ENCODE data around the gene PITPNM2.
"Not testable (repeated sequence)": the region's sequence is repeated elsewhere in the genome, so short reads cannot be mapped to it uniquely, and the experiment has no call there.

PITPNM2 gene

DNA sequence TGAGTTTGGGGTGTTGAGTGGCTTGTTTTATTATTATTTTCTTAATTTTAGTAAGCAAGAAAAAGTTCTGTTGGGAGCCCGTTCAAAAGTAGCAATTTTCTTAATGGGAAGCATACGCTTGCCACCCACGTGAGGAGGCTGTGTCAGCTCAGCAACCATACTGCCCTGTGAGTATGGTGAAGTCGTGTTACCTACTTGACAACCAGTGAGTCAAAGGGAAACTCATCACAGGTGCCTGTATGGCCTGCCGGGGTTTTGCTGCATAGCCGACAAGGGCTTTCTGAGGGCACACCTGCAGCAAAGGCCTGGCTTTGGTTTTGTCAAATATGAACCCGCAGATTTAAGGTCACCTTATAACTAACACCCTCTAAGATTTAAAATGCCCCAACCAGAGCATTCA is 31.1 kb downstream of the PITPNM2 start:
- DNase-seq = no peak

DNA sequence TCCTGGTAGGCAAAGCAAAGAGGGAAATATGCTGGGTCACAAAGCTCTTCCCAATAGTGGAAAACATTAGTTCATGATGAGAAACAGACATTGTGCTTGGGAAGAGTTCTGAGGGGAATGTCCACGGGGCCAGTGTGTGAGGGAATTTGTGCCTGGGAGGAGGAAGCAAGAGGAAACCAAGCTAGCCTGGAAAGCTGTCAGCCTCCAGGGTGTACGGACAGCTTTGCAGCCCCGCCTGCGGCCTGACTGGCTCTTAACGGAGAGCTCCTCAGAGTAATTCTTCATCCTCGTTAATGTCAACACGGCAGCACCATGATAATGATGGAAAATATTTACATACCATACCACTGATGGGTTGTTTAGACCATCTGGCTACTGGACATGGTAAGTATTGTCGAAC is 32.4 kb downstream of the PITPNM2 start:
- DNase-seq = no peak

DNA sequence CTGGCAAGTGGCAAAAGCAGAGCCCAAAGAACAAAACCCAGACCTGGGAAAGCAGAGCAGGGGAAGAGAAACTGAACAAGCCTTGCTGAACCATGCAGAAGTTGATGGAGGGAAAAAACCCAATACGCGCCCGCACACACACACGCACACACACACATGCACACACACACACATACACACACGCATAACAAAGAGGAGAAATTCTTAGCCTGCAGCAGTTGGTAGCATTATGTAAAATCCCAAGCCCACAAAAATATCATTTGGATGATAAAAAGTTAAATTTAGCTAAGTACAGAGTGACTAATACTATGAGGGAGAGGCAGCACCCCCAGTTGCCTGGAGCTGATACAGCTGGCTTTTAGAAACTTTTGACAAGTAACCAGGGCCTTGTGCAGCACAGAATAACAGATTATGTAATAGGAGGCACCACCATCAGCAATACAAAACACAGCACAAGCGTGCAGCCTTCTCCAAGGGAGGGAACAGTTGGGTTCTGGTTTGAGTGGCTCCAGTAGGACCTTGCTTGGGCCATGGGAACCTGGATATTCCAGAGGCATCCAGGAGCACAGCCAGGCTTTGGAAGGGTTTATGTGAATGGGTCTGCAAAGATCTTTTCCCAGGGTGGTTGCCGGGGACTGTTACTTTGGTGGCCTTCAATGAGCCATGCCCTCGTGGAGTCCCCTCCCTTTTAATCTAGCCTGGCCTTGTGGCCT is 35.3 kb downstream of the PITPNM2 start:
- no peak for DNase-seq

DNA sequence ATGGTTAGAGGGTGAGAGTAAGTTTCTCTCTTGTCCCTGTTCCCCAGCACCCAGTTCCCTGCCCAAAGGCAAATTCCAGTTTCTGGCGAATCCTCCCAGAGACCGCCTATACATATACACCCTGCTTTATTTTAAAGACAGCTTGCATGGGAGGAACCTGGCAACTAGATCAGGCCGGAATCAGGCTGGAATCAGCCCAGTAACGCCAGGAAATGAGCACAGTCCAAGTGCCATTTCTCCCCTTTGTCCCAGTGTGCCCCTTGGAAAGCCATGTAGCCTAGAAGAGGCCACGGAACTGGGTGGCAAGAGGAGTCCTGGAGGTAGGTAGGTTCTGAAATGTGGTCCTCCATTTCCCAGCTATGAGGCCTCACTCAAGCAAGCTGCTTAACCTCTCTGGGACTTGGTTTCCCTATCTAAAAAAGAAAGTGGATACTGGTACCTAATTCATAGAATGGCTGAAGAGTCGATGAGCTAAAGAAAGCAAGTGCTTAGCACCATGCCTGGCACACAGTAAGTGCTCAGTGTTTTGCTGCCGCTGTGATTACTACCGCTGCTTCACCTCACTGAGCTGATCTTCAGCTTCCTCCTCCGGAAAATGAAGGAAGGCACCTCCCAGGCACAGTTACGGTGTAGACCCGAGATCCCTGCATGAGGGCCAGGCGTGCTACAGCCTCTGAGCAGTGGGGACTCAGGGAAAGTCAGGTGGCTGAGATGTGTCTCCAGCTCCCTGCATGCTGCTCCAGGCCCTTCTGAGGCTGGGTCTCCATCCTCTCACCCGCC is 36.4 kb downstream of the PITPNM2 start:
- DNase-seq = no peak

DNA sequence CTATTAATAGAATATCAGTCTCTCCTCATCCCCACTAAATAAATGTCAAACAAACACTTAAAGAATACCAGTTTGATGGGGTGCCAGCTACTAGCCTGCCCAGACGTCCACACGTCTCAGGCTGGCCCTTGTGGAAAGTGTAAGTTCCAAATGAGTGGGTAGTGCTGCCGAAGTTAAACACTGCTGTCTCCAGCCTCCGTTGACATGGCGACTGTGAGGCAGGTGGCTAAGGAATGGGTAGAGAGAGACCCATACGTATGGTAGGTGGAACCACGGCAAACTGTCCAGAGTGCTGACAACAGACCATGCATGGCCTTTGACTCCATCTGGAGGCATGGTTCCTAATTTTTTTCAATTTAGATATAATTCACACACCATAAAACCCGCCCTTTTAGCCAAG is 37.9 kb downstream of the PITPNM2 start:
- DNase-seq = no peak

DNA sequence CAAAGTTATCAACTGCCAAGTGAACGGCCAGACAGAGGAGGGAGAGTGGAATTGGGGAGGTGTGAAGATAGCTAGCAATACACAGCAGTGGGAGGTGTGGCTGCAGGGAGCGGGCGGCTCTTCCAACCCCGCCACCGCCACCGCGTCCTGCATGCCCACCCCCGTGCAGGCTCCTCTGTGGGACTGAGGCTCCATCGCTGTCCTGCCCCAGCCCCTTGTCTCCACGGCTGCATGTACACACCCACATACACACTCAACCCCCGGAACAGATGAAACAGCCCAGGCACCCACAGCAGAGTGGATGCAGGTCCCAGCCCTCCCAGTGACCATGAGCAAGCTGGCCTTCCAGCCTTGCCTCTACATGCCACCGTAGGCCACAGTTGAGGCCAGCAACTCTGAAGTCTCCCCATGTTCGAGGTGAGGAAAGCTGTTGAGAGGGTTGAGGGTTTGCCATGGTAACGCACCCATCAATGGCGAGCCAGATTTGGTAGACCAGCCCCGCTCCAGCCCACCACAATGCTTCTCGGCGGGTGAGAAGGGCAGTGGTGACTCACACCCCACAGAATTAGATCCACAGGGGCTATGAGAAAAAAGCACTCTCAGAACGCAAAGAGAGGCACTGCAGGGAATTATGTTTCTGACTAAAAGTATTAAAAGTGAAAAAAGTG is 39.3 kb downstream of the PITPNM2 start:
- no peak for DNase-seq

DNA sequence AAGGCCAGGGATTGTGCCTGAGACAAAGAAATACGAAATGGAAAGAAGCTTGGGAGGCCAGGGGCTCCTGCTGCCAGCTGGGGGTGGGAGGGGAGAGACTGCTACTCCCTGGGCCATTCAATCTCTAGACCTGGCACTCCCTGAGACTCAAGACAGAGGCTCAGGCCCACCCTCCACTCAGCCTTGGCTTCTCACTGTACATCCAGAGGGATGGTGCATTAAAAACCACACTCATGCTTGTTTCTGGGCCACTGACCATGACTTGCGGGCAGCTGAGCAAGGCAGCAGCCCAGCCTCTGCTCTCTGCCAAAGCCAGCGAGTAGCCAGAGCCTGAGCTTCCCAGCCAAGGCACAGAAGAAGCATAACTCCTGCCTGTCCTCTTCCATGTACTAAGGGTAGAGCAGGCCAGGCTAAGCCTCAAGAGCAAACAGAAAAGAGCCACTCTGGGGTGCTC is 41.5 kb downstream of the PITPNM2 start:
- no peak for DNase-seq

DNA sequence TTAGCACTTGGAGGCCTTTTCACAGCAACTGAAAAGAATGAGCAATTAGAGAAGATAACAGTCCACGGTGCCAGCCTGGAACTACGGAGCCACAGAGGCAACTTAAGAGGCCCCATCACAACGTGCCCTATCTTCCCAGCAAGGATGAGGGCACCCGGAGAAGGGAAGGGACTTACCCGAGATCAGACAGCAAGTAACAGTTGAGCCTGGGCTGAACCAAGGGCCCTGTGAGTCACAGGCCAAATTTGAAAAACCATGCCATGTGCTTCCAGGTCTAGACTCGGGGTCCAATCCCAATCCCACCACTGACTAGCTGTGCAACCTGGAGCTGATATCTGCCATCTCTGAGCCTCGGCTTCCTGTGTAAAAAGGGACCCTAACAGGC is 42.2 kb downstream of the PITPNM2 start:
- no peak for DNase-seq

DNA sequence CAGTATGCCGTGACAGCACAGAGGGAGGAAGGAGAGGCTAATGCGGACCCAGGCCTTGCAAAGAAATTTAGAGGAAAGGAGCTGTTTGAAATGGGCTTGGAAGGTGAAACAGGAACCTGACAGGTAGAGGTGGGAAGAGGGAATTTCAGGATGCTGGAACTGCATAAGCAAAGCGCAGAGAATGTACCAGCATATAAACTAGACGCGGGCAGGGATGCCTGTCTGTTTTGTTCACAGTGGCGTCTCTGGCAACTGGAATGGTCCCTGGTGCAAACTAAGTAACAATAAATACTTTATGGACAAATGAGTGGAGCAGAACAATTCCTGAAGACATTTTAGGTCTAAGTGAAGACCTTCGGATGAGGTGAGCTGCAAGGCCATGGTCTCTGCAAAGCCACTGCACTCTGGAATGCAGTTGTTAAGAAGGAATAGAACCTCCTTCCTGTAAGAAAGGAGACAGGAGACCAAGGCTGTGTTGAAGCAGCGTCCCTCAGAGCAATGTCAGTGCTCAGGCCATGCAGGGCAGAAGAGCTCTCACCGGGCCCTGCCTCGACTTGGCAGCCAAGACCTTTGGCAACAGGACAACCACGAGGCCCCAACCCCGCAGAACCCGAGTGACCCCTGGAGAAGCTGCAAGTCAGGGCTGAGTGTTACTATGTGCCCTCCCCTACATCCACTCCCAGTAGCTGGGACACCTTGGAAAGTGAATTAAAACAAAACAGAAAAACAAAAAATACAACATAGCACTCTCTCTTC is 42.8 kb downstream of the PITPNM2 start:
- DNase-seq = no peak

DNA sequence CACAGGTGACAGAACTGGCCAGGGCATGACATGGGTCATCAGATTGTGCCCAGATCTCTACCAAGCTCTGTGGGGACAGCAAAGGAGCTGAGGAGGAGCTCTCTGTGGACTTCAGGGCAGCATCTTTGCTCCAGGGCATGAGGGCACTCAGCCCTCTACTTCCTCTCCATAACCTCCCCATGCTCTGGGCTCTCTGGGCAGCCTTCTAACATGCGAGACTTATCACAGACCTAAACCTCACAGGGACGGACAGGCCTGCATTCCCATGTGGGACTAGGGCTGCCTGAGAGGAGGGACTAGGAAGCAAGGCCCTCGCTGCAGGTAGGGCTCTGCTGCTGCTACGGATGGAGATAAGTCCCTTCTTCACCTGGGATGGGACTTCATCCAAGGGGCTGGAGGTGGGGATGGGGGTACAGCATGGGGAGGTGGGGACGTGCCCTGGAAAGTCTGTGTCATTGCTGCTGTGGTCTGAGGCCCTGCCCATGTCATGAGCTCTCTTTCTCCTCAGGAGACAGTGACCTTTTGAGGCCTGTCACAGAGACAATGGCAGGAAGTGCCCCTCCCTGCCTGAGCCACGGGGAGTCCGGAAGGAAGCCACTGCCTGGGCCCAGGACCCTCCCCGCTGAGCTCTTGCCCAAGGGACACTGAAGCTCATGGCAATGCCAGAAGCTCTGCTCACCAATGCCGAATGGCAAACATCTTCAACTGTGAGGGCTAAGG is 44.1 kb downstream of the PITPNM2 start:
- no peak for DNase-seq

DNA sequence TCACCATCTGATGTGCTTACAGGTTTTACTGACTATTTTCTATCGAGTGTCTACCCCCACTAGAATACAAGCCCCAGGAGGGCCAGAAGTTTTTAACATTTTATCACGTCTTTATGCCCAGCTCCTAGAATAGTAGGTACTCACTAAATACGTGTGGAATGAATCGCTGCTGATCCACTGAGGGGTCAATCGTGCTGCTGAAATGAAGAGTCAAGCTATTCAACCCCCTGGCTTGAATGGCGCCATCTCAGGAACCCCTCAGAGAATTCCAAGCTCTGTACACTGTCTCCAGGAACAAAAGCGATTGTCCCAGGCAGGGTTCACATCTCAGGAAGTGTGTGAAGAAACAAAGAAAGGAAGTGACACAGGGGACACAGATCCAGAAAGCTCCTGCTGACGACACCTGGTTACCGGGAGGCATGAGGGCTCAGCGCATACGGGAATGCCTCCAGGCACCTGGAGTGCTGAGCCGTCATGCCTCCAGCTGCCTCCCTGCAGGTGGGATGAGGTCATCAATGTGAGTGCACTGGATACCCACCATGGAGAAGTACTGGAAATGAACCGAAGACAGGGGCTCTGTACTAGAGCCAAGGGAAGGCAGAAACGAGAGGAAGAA is 45.6 kb downstream of the PITPNM2 start:
- DNase-seq = no peak

DNA sequence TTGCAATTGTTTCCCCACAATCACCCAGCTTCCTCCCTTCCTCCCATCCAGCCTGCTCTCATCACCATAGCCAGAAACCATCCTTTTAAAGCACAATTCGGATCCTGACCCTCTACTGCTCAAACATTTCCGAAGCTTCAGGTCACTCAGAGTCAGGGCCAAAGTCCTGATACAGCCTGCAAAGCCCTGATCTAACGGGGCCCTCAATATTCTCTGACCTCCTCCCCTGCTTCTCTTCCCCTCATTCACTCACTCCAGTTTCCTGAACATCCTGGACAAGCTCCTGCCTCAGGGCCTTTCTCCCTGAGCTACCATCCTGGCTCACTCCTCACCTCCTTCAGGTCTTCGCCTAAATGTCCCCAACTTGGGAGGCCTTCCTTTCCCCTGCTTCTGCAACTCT is 46.1 kb downstream of the PITPNM2 start:
- no peak for DNase-seq

DNA sequence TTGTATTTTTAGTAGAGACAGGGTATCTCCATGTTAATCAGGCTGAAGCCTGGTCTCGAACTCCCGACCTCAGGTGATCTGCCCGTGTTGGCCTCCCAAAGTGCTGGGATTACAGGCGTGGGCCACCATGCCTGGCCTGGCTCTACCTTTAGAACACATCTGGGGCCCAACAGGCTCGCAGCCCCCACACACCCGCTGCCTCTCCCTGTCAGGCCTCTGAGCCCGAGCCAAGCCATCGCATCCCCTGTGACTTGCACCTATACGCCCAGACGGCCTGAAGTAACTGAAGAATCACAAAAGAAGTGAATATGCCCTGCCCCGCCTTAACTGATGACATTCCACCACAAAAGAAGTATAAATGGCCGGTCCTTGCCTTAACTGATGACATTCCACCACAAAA is 46.8 kb downstream of the PITPNM2 start:
- not testable (repeated sequence) for DNase-seq

DNA sequence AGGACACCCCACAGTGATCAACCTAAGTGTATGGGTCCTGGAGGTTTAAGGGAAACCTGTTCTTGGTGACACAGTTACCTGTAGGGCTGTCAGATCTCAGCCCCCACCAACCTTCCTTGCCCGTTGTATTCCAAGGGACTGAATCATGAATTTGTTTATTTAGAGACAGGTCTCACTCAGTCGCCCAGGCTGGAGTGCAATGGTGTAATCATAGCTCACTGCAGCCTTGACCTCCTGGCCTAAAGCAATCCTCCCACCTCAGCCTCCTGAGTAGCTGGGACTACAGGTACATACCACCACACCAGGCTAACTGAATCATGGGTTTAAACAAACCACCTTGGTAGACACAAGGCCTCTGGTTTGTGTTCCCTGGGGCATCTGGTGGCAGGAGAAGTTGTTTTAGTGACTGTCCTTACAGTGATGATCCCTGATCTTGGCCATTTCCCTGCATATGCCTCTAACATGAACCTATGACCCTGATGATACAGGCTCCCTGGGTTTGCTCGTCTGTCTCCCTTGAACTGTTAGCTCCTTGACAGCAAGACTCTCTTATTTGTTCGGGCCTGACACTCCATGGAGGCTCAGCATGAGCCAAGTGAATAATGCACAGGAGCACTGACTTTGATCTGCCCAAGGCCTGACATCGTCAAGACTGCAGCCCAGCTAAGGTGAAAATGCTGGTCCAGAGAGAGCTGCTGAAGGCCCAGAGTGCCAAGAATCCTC is 47.9 kb downstream of the PITPNM2 start:
- DNase-seq = no peak

DNA sequence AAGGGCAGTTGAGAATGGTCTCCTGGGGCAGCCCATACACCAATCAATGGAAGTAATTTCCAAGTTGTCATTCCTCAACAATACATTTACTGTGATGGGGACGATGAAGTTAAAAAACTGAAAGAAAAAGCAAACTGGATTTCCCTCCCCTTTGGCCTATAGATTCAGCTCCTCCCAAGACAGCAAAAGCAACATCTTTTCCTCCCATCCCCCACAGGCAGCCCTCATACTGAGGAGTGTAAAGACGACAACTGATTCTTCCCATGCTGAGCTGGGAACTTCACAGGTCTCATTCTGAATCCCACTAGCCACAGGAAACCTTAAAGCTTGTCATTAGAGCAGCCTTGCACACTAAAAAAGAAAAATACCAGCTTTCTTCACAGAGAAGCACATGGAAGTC is 48.5 kb downstream of the PITPNM2 start:
- DNase-seq = no peak

DNA sequence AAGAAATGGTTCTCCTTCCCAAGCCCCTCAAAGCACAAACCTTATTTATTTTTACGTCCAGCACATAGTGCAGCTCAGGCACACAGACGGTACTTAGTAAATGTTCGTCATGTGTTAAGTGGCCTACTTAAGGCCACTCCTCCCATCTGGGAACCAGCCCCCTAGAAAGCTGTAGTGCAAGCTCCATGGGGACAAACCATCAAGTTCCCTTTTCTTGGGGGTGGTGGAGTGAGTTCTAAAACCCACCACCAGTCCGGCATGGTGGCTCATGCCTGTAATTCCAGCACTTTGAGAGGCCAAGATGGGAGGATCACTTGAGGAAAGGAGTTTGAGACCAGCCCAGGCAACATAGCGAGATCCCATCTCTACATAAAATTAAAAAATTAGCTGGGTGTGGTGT is 49.4 kb downstream of the PITPNM2 start:
- DNase-seq = no peak
